Upper lobe of left lung (tissue), 4 donors: ENCODE results near the gene KRTAP13-3.

ENCODE experiments used
- CTCF ChIP-seq, 6 experiments: fragments of 450-650 bp in 4 of 6; fragments of 200-600 bp in 2 of 6; sonication (generic) in 2 of 6; IDR thresholded peaks; one replicate each; pipeline ENCODE4 v1.5.1; 2016 to 2019; ENCODE audit warnings: antibody characterized with exemption in 6 of 6
- POLR2AphosphoS5 ChIP-seq, 2 donors: sonication (generic); formaldehyde crosslinking; IDR thresholded peaks; one replicate each; pipeline ENCODE4 v1.5.1; 2017; ENCODE audit warnings: antibody characterized with exemption in 2 of 2

DNA sequence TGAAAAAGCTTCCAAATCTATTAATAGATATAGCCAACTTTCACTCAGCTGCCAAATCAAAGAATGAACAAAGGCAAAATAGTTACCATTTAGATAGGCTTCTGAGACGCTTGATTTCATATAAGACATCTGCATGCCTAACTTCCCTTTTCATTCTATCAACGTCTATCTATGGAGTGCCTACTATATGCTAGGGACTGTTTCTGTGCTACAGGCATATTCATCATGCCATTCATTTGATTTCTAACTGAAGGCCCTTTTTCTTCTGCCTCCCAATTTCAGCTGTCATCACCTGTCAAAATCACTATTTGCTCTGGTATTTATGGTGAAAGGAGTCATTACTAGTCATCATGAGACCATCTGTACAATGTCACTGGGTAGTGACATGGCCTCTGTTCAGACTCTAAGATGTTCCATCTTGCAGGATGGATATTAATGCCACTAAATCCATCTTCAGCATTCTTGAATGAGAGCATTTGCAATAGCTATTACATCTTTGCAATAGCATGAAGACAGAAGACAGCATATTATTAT, 34.2 kb downstream of the KRTAP13-3 start:
- no peak for TF ChIP-seq CTCF (IDR thresholded peaks at IDR 0.05)
- no peak for TF ChIP-seq POLR2AphosphoS5 (IDR thresholded peaks at IDR 0.05)
